NK-92 treated with Interleukin-12 subunit alpha and Interleukin-12 subunit beta, amount 100 ng/mL, for 24 hours (cell line): ENCODE measurements around the gene SDF2.
"Not testable (repeated sequence)": the region's sequence is repeated elsewhere in the genome, so short reads cannot be mapped to it uniquely, and the experiment has no call there.

ENCODE experiments used
- DNase-seq: peaks from one replicate; lab custom pipeline; 2025; lab: John Stamatoyannopoulos, UW

Gene SDF2

GRCh38 chr17:28626818-28627217 lies 34.9 kb downstream of the SDF2 start:
- no peak for DNase-seq

GRCh38 chr17:28624148-28624547 lies 37.6 kb downstream of the SDF2 start:
- DNase-seq: no peak

- no peak for DNase-seq
These were observed 38.0 kb downstream of the SDF2 start for GRCh38 chr17:28623696-28624095.

GRCh38 chr17:28622186-28622585 lies 39.5 kb downstream of the SDF2 start:
- no peak for DNase-seq

- DNase-seq: no peak
These were observed 41.7 kb downstream of the SDF2 start for GRCh38 chr17:28620010-28620409.

GRCh38 chr17:28618464-28618863 lies 43.2 kb downstream of the SDF2 start:
- DNase-seq: no peak

GRCh38 chr17:28616281-28616680 lies 45.4 kb downstream of the SDF2 start:
- no peak for DNase-seq

- DNase-seq: no peak
These were observed 46.3 kb downstream of the SDF2 start for GRCh38 chr17:28615260-28615940.

- no peak for DNase-seq
These were observed 47.8 kb downstream of the SDF2 start, which contains the start of gene RSKR for GRCh38 chr17:28613931-28614381. RSKR (minus strand) TSS chr17:28614185; CDS start chr17:28614161, 24 bp downstream.

GRCh38 chr17:28612936-28613872 lies 48.5 kb downstream of the SDF2 start:
- no peak for DNase-seq

GRCh38 chr17:28612531-28612930 lies 49.2 kb downstream of the SDF2 start:
- DNase-seq: no peak

- DNase-seq: no peak
These were observed 51.3 kb downstream of the SDF2 start for GRCh38 chr17:28610376-28610775.

- not testable (repeated sequence) for DNase-seq
These were observed 57.7 kb downstream of the SDF2 start for GRCh38 chr17:28604031-28604430.

GRCh38 chr17:28599311-28600184 lies 62.2 kb downstream of the SDF2 start:
- peak; percentile 22 for DNase-seq

GRCh38 chr17:28598799-28599310 lies 62.9 kb downstream of the SDF2 start, which contains the start of gene SPAG5:
SPAG5 (minus strand) TSS chr17:28599025; CDS start chr17:28598946, 79 bp downstream.
- peak; percentile 89 for DNase-seq

- DNase-seq: no peak
These were observed 63.3 kb downstream of the SDF2 start for GRCh38 chr17:28598389-28598788.
